HL-60 (cell line): Measurements from ENCODE around the gene IGLL5.

Source experiments
- CTCF ChIP-seq: IDR thresholded peaks from one replicate; pipeline ENCODE4 v1.5.1; 2011; ENCODE audit warnings: low read length, control low read depth, inconsistent platforms; ENCODE audit not compliant: insufficient read depth
- POLR2AphosphoS5 ChIP-seq: IDR thresholded peaks from 2 replicates; pipeline ENCODE4 v1.6.1; 2012; ENCODE audit warnings: low read depth

GRCh38 chr22:22893077-22893805, 5.6 kb downstream of the IGLL5 start:
- TF ChIP-seq CTCF: no peak
- no peak for TF ChIP-seq POLR2AphosphoS5
